ENCODE measurements around the gene TDRD3. TPM values are rescaled to one million over a fixed set of nuclear protein-coding genes. Genes with fewer than 3 reads are reported as not detected.

Gene TDRD3
- total RNA-seq, 4 donors from 2014 or later: 27.2 to 130 (median 32.8) TPM

GRCh38 chr13:60467098-60467497 lies 70.1 kb downstream of the TDRD3 start:
- TF ChIP-seq, protein P1, sequence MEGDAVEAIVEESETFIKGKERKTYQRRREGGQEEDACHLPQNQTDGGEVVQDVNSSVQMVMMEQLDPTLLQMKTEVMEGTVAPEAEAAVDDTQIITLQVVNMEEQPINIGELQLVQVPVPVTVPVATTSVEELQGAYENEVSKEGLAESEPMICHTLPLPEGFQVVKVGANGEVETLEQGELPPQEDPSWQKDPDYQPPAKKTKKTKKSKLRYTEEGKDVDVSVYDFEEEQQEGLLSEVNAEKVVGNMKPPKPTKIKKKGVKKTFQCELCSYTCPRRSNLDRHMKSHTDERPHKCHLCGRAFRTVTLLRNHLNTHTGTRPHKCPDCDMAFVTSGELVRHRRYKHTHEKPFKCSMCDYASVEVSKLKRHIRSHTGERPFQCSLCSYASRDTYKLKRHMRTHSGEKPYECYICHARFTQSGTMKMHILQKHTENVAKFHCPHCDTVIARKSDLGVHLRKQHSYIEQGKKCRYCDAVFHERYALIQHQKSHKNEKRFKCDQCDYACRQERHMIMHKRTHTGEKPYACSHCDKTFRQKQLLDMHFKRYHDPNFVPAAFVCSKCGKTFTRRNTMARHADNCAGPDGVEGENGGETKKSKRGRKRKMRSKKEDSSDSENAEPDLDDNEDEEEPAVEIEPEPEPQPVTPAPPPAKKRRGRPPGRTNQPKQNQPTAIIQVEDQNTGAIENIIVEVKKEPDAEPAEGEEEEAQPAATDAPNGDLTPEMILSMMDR (IDR thresholded peaks at IDR 0.05; ENCODE audit: low read depth): no peak

DNA sequence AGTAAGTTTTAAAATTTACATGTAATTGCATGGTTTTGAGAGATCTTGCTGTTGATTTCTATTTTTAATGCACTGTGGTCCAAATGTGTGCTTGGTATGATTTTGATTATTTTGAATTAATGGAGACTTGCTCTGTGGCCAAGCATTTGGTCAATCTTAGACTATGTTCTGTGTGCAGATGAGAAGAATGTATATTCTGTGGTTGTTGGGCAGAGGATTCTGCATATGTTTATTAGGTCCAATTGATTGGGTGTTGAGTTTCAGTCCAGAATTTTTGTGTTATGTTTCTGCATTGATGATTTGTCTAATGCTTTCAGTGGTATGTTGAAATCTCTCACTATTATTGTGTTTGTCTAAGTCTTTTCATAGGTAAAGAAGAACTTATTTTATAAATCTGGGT lies 82.3 kb downstream of the TDRD3 start:
- TF ChIP-seq, protein P1 (IDR thresholded peaks at IDR 0.05; ENCODE audit: low read depth): no peak

DNA sequence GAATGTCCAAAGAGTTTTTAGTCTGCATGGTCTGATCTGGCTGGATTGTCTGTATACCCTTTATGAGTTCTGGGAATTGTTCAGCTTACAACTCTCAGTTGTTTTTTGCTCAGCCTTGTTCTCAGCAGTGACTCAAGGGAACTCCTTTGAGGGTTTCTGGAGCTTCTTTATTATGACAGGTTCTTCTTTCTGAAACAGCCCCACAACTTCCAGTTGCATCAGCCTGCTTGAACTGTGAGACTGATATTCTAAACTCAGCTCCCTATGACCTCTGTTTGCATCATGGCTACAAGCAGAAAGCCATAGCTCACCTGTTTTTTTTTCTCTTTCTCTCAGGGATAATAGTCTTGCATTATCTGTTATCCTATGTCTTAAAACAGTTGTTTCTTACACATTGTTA lies 85.0 kb downstream of the TDRD3 start:
- TF ChIP-seq, protein P1 (IDR thresholded peaks at IDR 0.05; ENCODE audit: low read depth): no peak

- TF ChIP-seq, protein P1 (IDR thresholded peaks at IDR 0.05; ENCODE audit: low read depth): no peak
Measured at GRCh38 chr13:60484865-60485264, 87.8 kb downstream of the TDRD3 start.

- TF ChIP-seq, protein P1 (IDR thresholded peaks at IDR 0.05; ENCODE audit: low read depth): no peak
Measured at GRCh38 chr13:60491531-60491930, 94.5 kb downstream of the TDRD3 start.

GRCh38 chr13:60492187-60492586 lies 95.2 kb downstream of the TDRD3 start:
- TF ChIP-seq, protein P1 (IDR thresholded peaks at IDR 0.05; ENCODE audit: low read depth): no peak

- TF ChIP-seq, protein P1 (IDR thresholded peaks at IDR 0.05; ENCODE audit: low read depth): no peak
Measured at GRCh38 chr13:60494296-60494695, 97.3 kb downstream of the TDRD3 start.
